ENCODE results near the gene CAD.

DNA sequence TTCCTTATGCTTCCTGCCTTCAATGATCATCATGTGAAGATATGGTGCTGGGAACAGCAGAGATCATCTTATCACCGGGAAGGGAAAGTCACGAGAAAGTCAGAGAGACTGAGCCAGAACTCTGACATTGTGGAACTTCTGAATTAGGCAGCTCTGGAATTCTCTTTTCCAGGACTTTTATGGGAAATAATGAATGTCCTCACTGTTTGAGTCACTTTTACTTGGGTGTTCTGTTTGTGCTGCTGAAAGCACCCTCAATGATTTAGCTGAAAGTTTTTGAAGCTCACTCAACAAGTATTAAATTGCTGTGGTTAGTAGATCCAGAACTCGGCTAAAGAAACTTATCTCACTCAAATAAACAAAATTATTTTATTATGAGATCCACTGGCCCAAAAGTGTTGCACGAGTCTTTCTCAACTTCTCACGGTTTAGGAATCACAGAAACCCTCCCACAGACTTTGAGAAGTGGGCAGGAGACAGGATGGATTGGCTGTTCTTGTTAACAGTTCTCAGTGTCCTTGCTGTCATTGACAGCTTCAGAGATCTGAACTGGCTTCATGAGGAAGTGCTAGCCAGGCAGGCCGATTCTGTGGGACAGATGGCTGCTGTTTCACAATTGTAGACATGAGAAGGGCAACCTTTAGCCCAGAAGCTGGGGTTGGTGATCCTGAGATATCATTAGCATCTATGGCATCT is 31.7 kb upstream of the CAD start:
- TF ChIP-seq RXRA (IDR thresholded peaks at IDR 0.05) (peak; percentile 96 to 97), RAD21 (IDR thresholded peaks at IDR 0.05) (peak; percentile 46 to 48), FOXA1 (IDR thresholded peaks at IDR 0.05) (peak; percentile 21), YY1 (IDR thresholded peaks at IDR 0.05) (peak; percentile 89), TAF1 (conservative IDR thresholded peaks at IDR 0.05) (peak; percentile 41), HNF4A (conservative IDR thresholded peaks at IDR 0.05) (peak; percentile 73 to 78)
- TF ChIP-seq, protein P1, sequence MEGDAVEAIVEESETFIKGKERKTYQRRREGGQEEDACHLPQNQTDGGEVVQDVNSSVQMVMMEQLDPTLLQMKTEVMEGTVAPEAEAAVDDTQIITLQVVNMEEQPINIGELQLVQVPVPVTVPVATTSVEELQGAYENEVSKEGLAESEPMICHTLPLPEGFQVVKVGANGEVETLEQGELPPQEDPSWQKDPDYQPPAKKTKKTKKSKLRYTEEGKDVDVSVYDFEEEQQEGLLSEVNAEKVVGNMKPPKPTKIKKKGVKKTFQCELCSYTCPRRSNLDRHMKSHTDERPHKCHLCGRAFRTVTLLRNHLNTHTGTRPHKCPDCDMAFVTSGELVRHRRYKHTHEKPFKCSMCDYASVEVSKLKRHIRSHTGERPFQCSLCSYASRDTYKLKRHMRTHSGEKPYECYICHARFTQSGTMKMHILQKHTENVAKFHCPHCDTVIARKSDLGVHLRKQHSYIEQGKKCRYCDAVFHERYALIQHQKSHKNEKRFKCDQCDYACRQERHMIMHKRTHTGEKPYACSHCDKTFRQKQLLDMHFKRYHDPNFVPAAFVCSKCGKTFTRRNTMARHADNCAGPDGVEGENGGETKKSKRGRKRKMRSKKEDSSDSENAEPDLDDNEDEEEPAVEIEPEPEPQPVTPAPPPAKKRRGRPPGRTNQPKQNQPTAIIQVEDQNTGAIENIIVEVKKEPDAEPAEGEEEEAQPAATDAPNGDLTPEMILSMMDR (IDR thresholded peaks at IDR 0.05; ENCODE audit: low read depth, low read length, missing input control), result no peak
- TF ChIP-seq, protein P2, sequence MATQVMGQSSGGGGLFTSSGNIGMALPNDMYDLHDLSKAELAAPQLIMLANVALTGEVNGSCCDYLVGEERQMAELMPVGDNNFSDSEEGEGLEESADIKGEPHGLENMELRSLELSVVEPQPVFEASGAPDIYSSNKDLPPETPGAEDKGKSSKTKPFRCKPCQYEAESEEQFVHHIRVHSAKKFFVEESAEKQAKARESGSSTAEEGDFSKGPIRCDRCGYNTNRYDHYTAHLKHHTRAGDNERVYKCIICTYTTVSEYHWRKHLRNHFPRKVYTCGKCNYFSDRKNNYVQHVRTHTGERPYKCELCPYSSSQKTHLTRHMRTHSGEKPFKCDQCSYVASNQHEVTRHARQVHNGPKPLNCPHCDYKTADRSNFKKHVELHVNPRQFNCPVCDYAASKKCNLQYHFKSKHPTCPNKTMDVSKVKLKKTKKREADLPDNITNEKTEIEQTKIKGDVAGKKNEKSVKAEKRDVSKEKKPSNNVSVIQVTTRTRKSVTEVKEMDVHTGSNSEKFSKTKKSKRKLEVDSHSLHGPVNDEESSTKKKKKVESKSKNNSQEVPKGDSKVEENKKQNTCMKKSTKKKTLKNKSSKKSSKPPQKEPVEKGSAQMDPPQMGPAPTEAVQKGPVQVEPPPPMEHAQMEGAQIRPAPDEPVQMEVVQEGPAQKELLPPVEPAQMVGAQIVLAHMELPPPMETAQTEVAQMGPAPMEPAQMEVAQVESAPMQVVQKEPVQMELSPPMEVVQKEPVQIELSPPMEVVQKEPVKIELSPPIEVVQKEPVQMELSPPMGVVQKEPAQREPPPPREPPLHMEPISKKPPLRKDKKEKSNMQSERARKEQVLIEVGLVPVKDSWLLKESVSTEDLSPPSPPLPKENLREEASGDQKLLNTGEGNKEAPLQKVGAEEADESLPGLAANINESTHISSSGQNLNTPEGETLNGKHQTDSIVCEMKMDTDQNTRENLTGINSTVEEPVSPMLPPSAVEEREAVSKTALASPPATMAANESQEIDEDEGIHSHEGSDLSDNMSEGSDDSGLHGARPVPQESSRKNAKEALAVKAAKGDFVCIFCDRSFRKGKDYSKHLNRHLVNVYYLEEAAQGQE (IDR thresholded peaks at IDR 0.05), result peak; percentile 63
- TF ChIP-seq, protein P3, sequence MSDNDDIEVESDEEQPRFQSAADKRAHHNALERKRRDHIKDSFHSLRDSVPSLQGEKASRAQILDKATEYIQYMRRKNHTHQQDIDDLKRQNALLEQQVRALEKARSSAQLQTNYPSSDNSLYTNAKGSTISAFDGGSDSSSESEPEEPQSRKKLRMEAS (IDR thresholded peaks at IDR 0.05), result peak; percentile 74
- TF ChIP-seq, protein P4, sequence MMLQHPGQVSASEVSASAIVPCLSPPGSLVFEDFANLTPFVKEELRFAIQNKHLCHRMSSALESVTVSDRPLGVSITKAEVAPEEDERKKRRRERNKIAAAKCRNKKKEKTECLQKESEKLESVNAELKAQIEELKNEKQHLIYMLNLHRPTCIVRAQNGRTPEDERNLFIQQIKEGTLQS (IDR thresholded peaks at IDR 0.05), result peak; percentile 32

Data from liver (tissue), 3 donors.